G401.6 (cell line): ENCODE data around the gene SOX14.

ENCODE experiments used
- FAIRE-seq: peaks from 2 replicates; lab custom pipeline; 2012; peaks lifted over from hg19 to GRCh38; lab: Jason Lieb, UNC

SOX14 gene

DNA sequence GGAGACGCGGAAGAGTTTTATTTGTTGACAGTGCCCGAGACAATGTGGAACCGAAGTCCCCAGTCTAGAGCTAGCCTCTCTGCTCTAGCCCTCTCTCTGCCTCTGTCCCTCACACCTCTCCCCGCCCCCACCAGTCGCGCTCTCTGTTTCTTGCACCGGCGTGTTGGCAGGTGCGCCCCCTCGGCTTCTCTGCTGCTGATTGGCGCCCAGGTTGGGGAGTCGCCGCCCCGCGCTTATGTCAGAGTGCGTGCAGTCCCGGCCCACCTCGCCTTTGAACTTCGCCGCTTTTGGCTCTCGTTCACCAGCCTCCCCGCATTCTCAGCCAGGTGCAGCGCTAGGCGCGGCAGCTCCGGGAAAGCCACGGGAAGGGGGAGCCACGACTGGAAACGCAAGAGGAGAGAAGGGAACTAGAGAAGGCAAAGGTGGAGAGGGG is at the start of gene SOX14:
Gene SOX14, plus strand, starts transcription at position 315 of the 433 bp plus-strand sequence. CDS start 470 bp downstream, outside the sequence.
- no peak for FAIRE-seq

DNA sequence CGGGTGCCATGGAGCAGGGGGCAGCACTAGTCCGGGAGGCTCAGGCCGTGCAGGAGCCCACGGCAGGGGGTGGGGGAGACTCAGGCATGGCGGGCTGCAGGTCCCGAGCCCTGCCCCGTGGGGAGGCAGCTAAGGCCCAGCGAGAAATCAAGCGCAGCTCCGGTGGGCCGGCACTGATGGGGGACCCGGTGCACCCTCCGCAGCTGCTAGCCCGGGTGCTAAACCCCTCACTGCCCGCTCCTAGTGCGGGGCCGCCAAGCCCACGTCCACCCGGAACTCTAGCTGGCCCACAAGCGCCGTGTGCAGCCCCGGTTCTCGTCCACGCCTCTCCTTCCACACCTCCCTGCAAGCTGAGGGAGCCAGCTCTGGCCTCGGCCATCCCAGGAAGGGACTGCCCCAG is 49.6 kb upstream of the SOX14 start:
- no peak for FAIRE-seq

DNA sequence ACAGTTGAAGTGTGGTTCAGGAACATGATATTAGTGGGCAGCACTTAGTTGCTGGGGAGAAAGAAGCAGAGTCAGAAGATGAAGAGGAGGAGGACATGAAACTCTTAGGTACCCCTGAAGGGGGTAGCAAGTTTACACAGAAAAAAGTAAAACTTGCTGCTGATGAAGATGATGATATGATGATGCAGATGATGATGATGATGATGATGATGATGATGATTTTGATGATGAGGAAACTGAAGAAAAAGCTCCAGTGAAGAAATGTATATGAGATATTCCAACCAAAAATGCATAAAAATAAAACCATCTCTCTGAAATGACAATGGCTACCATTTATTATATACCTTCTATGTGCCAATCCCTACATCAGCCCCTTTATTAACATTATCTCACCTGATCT is 39.9 kb upstream of the SOX14 start:
- FAIRE-seq, result no peak

DNA sequence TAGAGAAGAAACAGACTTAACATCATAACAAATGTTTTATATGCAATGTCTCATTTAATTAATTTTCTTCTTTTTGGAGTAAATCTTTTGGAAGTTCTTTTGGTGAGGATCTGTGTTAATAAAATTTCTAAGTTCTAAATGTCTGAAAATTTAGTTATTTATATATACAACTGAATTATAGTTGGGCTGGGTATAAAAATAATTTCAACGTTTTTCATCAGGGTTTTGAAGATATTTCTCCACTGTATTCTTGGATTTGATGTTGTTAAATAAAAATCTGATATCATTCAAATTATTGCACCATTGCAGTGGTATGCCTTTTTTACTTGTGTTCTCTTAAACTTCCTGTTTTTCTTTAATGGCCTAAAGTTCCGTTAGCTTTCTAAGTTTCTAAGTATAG is 26.9 kb upstream of the SOX14 start:
- FAIRE-seq, result no peak

DNA sequence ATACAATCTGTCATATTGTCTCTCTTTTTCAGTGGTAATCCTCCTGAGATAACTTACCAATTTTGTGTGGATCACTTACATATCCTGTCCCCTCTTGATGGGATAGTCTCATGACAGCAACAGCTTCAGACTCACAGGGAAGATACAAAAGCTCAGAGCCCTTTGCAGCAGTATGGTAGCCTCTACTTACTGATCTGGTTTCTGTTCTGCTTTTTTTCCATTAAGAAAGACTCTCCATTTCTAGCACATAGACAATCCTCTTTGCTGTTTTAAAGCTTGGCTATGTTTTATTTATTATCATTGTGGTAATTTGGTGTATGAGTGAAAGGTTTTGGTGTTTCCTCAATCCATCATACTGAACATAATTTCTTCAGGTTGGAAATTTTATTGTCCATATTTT is 25.4 kb upstream of the SOX14 start:
- no peak for FAIRE-seq

DNA sequence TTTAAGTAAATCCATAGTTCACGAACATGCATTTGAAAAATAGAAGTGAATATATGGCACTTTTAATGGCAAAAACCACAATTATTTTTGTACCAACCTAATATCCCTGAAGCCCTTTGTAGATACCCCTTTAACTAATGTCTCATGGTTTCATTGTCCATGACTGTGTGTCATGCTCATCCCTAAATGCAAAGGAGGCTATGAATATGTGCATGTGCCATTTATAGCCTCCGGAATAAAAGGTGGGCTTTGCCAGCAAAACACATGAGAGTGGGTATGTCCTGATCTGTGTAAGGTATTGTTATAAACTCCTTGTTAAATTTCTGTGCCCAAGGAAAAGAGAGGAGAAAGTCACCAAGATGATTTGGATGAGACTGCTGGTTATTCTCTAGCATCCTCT is 20.5 kb upstream of the SOX14 start:
- FAIRE-seq, result no peak

DNA sequence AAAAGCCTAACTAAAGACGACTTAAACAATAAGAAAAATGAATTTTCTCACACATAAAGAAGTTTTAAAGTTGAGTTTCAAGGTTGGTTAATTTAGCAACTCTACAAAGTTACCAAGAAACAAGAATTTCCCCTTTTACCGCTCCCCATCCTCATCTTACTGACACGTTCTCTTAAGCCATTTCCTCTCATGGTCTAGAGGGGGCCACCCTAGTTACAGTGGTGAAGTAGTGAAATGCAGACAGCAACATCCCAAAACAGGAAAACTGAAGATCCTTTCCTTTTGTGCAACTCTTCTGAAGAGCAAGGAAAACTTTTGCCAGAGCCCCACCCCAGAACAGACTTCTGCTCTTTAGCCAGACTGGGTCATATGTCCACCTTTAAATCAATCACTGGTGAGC is 17.3 kb upstream of the SOX14 start:
- no peak for FAIRE-seq

DNA sequence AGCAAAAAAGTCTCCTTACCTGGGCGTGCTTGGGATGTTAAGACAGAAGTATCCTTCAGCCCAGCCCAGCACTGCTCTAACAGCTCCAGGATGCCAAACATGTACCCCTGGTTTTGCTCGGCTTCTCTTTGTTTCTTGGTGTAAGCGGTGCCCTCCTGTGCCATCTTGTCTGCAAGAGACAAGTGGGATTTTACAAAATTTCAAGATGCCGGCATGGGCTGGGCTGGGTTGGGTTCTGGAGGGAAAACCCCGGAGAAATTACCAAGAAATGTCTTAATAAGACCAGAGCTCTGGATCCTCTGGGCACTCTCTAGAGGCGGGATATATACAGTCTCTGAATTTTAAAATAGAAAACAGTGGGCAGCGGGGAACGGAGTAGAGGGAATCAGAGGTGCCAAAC is 4.6 kb upstream of the SOX14 start:
- FAIRE-seq, result no peak

DNA sequence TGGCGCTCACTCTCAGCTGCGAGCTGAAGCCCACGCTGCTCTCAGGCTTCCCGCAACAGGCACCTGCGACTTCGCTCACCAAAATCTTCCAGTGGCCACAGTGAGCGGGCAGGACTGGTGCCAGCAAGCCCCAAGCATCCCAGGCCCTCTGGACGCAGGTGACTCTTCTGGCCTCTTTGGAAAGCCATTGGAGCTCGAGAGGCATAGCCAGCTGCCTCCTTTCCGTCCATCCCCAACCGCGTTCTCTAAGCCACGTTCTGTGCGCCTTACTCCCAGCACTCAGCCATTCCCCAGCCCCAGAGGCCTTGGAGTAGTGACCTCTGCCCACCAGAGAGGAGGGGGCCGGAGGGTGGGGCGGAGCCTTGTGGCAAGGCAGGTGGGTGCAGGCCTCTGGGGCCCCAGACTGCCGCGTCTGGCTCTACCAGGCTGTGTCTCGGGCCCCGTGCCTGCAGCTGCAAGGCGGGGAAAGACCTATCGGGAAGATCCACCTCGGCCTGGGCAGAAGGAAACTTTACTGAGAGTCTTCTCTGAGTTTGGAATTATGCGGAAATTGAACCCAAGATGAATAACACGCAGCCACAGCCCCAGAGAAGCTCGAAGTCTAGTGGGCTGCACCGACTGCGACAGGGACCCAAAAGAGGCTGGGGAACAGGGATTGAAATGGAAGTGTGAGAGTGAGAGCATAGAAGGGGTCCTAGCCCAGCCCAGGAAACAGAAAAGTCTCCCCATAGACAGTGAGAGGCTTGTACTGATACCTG is 3.6 kb upstream of the SOX14 start:
- FAIRE-seq, result no peak

DNA sequence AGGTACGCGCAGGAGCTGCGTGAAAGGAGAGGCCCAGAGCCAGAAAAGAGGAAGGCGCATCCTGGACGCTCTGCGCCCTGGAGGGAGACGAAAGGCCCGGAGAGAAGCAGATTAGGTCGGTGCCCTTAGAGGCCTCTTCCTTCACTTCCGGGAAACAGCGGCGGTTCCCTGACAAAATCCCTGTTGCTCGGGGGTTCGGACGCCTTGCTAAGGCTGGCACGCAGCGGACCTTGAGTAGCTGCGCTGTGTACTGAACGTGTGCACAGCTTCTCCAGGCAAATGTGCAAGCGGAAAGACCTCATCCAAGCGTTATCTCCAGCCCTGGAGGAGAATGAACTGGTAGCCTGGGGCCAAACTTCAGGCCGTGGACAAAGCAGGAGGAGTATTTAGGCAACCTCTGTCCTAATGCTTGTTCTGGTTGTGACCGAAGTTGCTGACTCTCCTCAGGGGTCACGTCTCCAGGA is 3.0 kb upstream of the SOX14 start:
- no peak for FAIRE-seq

DNA sequence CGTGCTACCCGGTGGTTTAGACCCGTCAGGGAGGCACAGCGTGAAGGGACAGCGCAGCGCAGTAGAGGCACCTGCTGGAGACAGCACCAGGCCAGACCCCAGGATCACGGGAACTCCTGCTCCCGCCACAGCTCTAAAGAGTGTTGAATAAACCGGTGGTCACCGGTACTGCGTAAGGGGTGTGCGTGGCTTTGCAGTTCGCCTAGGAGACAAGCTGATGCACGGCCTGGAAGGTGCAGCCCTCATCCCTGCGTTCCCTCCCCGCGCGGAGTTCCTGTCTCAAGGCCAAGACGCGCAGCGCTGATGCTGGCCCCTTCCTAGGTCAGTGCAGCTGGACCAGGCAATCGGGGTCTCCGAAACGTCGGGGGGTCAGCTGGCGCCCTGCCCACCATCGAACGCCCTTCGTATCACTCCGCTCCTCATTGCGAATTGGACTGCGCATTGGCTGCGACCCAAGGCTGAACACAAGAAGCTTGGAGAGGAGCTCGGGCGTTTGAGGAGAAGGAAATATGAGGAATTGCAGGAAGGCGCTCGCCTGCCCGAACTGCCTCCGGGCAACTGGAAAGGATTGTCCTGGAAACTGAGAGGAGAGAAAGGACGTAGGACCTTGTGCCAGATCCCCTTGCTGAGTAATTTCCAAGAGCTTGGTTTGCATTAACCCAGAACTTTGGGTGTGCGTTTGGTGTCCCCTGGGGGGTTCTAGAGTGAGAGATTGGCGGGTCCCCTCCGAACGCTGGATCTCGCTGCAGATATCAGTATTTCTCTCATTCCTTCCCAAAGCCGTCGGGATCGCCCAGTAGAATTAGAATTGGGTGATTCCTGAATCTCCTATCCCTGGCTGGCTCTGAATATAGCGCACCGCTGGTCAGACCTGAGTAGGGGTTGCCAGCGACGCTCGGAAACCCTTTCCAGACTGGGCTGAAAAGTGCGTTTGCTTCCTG is 2.3 kb upstream of the SOX14 start:
- no peak for FAIRE-seq

DNA sequence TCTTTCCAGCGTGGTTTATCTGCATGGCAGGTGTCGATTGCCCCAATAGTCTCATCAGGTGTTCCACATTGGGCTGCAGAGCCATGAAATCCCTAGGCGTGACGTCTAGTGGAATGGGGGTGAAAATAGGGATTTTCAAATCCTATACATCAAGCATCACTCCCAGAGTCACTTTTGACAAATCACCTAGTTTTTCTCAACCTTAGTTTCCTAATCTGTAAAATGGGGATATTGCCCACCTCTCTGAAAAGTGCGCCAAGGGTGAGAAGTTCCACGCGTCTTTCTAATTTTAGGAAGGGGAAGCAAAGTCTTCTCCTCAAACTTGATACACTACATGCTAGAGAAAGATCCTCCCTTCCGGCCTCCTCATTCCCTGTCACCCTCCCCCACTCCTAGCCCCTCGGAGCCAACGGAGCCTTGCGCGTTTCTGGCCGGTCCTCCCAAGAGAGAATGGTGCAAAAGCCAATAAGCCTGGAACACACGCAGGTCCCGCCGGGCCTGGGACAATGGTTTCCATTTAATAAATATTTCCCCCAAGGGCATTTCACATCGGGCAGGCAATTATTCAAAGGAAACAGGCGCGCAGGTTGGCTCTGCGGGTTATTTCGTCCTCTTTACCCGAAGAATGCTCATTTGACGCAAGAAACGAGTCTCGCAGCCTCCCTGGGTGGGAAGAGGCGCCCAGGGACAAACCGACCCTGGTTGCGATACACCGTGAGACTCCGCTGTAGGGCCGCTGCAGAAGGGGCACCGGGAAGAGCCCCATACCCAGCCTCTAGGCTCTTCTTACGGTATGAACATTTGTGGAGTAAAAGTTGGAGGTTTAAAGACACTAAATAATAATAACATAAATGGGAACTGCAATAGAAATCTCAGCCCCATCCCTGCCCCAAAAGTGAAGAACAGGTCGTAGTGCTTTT is 1.2 kb upstream of the SOX14 start:
- FAIRE-seq, result no peak

DNA sequence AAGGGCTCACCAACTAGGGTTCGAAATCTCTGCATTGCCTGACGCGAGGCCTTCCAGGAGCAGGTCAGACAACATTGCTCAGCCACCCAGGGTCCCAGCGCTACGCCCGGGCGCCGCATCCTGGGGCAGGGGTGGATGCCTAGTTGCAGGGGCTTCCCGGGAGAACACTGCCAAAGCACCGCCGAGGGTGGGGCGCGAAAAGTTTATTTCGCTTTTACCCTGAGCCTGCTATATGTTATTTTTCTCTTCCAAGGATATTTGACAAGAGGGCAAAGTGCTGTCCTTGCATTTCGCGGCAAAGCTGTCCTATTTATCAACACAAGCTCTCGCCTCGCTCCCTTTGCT is 549 bp upstream of the SOX14 start:
- FAIRE-seq, result no peak

DNA sequence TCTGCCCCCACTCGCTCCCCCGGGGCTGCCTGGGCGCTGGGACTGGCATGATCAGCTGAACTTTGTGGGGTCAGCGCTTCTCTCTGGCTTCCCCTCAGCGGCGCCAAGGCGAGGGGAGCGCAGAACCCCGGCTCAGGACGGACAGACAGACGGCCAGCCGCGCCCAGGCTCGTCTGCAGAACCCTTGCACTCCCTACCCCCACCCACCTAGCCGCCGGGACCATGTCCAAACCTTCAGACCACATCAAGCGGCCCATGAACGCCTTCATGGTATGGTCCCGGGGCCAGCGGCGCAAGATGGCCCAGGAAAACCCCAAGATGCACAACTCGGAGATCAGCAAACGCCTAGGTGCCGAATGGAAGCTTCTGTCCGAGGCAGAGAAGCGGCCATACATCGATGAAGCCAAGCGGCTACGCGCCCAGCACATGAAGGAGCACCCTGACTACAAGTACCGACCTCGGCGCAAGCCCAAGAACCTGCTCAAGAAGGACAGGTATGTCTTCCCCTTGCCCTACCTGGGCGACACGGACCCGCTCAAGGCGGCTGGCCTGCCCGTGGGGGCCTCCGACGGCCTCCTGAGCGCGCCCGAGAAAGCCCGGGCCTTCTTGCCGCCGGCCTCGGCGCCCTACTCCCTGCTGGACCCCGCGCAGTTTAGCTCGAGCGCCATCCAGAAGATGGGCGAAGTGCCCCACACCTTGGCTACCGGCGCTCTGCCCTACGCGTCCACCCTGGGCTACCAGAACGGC is 621 bp downstream of the SOX14 start:
- FAIRE-seq, result no peak

DNA sequence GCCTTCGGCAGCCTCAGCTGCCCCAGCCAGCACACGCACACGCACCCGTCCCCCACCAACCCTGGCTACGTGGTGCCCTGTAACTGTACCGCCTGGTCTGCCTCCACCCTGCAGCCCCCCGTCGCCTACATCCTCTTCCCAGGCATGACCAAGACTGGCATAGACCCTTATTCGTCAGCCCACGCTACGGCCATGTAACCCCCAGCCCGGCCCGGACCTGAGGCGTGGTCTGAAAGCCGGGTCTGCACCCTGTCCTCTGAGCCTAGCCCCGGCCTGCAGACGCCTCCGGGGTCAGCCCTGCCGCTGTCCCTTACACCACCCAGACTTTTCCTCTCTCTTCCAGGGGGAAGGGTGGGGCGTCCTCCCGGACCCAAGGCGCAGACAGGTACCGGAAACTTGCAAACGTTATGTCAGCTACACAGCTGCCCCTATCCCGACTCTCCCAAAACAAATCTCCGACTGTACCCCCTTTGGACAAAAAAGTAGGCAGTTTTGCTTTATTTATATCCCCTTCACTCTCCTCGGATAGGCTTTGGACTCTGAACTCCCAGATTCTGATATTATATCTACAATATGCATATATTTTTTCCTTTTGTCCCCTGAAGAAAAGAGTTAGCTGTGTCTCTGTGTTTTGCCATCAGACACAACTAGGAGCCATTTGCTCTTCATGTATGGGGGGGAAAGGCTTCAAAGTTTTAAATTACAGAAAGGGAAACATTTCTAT is 1.4 kb downstream of the SOX14 start:
- no peak for FAIRE-seq

DNA sequence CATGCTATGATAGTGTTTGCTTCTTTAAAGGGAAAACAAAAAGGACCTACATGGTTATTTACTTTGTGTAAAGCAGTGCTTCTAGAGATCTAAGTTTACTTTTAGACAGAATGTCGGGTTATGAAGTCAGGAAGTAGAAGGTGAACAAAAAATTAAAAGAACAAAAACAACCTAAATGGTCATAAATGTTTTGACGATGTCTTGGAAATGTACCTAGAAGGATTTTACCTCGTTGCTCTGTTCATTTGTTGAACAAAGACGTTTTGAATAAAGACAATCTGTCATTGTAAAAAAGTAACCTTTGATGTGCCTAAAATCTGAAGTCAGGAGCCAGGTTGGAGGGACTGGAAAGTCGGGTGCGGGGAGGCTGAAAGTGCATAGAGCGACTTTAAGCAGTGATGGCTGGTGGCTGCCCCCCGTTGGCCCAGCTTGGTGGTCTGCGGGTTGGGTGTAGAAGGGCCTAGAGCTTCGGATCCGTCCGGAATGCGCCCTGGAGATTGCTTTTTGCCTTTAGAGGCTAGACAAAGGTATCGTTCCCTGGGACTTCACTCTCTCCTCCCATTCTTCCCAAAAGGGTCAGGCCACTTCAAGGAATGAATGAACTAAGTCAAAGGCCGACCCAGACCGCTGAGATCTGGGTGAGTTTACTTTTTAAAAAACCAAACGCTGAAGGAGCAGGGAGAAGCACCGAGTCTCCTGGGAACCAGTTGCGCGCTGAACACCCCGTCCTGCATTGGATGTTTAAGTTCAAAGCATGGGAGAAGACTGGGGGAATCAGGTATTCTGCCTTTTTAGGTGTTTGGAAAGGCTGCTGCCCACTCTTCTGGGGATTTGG is 2.1 kb downstream of the SOX14 start:
- FAIRE-seq, result no peak

DNA sequence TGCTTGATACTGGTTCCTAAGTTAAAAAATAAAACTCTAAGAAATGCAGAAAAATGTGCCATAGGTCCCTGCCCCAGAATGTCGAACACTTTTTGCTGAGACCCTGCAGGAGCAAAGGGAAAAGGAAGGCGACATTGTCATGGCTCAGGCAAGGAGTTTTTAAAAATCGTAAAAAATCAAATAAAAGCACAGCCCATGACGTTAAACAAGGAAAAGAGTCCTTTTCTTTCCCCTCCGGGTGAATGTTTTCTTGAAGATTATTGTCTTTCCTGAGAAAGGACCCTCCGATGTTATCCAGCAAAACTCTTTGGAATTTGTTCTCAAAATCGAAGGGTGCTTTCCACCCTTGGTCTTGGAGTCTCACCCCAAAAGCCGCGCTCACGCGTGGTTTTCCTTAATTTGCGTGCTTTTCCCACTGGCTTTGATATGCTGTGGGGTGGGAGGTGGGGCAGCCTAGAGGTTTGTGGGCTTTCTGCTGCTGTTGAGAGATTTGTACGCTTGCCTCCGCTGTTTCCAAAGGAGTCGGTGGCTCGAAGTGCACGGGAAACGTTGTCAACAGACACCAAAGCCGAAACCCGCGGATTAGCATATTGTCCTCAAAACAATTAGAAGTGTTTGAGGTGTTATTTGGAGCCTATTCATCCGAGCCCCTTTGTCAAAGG is 2.9 kb downstream of the SOX14 start:
- no peak for FAIRE-seq

DNA sequence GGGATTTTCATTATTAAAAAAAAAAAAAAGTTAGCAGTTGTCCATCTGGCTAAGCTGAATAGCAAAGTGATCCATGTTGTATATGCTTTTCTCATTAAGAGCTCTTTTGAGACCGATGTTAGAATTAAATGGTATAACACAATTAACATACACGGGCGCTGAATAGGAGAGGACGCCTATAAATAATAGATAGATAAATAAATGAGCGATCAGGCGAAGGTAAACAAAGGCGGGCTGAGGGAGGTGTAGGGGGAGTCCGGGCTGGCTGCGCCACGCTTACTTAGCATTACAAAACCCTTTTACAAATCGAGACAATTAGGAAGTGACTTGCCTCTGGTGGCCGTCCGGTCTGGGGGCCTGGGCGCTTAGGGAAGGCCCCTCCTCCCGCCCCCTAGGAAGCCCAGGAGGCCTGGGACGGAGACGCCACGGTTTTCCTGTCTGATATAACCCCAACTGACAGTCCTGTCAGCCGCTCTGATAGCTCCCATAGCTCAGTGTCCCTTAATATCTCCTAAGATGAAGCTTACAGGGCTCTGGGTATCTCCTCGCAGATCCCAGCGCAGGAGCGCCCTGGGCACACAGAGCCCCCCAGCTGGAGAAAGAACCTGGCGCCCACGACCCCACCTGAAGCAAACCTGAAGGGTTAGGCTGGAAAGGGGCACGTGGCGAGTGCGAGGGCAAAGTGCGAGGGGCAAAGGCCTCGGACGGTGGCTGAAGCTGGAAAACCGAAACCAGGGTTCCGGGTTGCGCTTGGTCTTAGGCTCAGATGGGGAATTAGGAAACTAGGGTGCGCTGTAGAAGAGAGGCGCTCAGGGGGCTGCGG is 3.6 kb downstream of the SOX14 start:
- FAIRE-seq, result no peak
